Limb (tissue), 2 donors: ENCODE data around the gene GADD45G.

Experiments used
- DNase-seq, 2 donors: peaks; one replicate each; pipeline ENCODE4 v3.0.0-alpha.2; 2016; ENCODE audit errors: extremely low spot score in 2 of 2

The GADD45G gene

GRCh38 chr9:89648247-89649000 lies 43.6 kb downstream of the GADD45G start:
- DNase-seq: no peak

- no peak for DNase-seq
Measured at GRCh38 chr9:89649039-89649691, 44.4 kb downstream of the GADD45G start.

DNA sequence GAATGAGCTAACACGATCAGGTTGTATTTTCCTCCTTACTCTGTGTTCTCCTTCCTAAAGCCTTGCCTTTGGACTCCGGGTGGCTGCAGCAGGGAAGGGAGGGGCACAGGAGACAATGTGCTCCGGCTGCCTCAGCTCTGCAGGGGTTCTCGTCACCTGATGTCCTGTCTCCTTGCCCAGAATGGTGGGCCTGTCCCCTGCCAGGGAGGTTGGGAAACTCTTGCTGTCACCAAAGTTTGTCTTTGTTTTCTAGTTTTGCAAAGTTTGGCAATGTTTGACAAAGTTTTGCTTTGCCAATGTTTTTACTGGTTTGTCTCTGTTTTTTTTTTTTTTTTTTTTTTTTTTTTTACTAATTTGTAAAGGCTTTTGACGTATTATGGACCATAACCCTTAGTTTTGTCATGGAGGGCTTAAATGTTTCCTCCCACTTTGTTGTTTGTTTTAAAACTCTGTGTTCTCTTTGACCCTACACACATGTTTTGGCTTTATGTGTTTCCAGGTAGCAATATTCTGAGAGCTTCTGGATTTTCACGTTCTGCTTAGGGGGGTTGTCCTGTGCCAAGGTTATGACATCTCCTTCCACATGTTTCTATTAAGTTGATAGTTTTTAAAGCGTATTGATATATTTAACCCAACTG lies 49.3 kb downstream of the GADD45G start:
- no peak for DNase-seq

DNA sequence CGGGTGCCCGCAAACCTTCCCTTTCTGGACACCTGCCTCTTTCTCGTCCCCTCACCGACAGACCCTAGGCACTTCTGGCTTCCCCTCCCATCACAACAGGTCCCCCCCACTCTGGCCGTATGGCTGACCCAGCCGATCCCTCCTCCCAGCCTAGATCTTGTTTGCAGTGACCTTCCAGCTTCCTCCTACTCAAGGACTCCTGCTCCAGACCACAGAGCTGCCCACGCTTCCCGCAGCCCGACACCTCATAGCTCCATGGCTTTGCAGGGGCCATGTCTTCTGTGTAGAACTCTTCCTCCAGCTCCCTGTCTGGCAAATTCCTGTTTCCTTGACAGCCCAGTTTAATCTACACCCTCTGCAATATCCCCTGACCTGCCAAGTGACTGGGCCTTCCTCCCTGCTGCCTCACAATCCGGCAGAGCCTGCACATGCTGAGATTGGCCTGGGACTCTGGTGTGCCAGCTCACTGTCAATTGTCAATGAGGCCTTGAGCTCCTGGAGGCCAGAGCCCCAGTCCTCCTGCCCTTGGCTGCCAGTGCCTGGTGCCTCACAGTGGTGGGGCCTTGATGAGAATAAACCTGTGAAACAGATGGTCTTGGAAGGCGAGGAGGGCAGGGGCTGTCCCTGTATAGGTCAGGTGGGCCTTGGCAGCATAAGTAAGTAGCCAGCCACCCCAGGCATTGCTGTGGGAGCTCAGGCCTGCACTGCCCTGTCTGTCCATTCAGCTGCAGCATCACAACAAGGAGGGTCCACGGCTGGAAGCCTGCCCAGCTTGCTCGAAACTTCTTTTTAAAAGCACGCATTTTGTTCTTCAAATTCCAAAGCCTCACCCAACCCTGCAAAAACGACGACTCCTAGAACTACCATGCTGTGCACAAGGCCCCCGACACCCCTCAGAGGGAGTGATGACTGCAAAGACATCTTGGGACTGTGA lies 50.5 kb downstream of the GADD45G start:
- no peak for DNase-seq
